CD4-positive, alpha-beta memory T cell (primary cell): ENCODE results near the gene RAB11B. TPM values are rescaled to one million over a fixed set of nuclear protein-coding genes. Genes with fewer than 3 reads are reported as not detected.

ENCODE experiments used
- CTCF ChIA-PET: fragments of 350-600 bp; sonication (Branson Sonifier 250); formaldehyde crosslinking; loops from one replicate; lab custom pipeline; 2021; ENCODE audit warnings: inconsistent platforms; ENCODE audit not compliant: partially characterized antibody; lab: Charles Lee
- POLR2A ChIA-PET: fragments of 350-600 bp; sonication (Branson Sonifier 250); formaldehyde crosslinking; loops from one replicate; lab custom pipeline; 2021; ENCODE audit not compliant: partially characterized antibody; lab: Charles Lee
- DNase-seq, 5 donors: peaks; one replicate each; pipeline versions ENCODE4 v3.0.0 to v3.0.0-alpha.2; 2020 to 2022; ENCODE audit warnings: mixed read lengths in 1 of 5
- H3K27ac ChIP-seq: one replicate; pipeline ENCODE4 v1.7.0; 2013; ENCODE audit warnings: low read depth, low read length
- H3K27me3 ChIP-seq: 2 replicates; pipeline ENCODE4 v1.7.0; 2013; ENCODE audit warnings: mild to moderate bottlenecking, low read length, moderate library complexity; ENCODE audit not compliant: insufficient read depth
- H3K36me3 ChIP-seq: 2 replicates; pipeline ENCODE4 v1.7.0; 2013; ENCODE audit warnings: mild to moderate bottlenecking, low read length, moderate library complexity; ENCODE audit not compliant: insufficient read depth
- H3K4me1 ChIP-seq: 2 replicates; pipeline ENCODE4 v1.7.0; 2013; ENCODE audit warnings: mild to moderate bottlenecking, low read length, moderate library complexity; ENCODE audit not compliant: insufficient read depth
- H3K4me3 ChIP-seq, 2 donors: one replicate each; pipeline ENCODE4 v1.7.0; 2013; ENCODE audit warnings: low read length in 2 of 2, mild to moderate bottlenecking in 1 of 2
- H3K9me3 ChIP-seq, 2 donors: one replicate each; pipeline ENCODE4 v1.7.0; 2013; ENCODE audit warnings: low read length in 2 of 2, control low read depth in 1 of 2; ENCODE audit not compliant: control insufficient read depth in 1 of 2
- H3K27ac Mint-ChIP-seq, 7 donors: one replicate each; pipeline ENCODE4 v1.8.0; 2020 to 2021; ENCODE audit warnings: mixed read lengths in 7 of 7, mild to moderate bottlenecking in 6 of 7, inconsistent platforms in 3 of 7, moderate library complexity in 3 of 7
- H3K27me3 Mint-ChIP-seq, 2 donors: one replicate each; pipeline ENCODE4 v1.8.0; 2020 to 2021; ENCODE audit warnings: mixed read lengths in 2 of 2
- H3K36me3 Mint-ChIP-seq, 2 donors: one replicate each; pipeline ENCODE4 v1.8.0; 2020 to 2021; ENCODE audit warnings: mixed read lengths in 2 of 2, inconsistent platforms in 1 of 2, mild to moderate bottlenecking in 1 of 2
- H3K4me1 Mint-ChIP-seq, 4 donors: one replicate each; pipeline ENCODE4 v1.8.0; 2020 to 2021; ENCODE audit warnings: mixed read lengths in 4 of 4, mild to moderate bottlenecking in 1 of 4
- H3K4me3 Mint-ChIP-seq, 8 donors: one replicate each; pipeline ENCODE4 v1.8.0; 2020 to 2021; ENCODE audit warnings: mixed read lengths in 8 of 8, mild to moderate bottlenecking in 7 of 8, moderate library complexity in 6 of 8, inconsistent platforms in 3 of 8
- H3K9me3 Mint-ChIP-seq, 8 donors: one replicate each; pipeline ENCODE4 v1.8.0; 2020 to 2021; ENCODE audit warnings: mixed read lengths in 8 of 8, mild to moderate bottlenecking in 5 of 8, inconsistent platforms in 3 of 8, moderate library complexity in 1 of 8
- intact Hi-C: fragments of 100-400 bp; cut with micrococcal nuclease; formaldehyde crosslinking; loops from one replicate; pipeline ENCODE4 v1.15.1; 2023
- polyA plus RNA-seq, 2 donors: library from polyadenylated mRNA; unstranded; fragments of 300-500 nt; fragmentation: Illumina TruSeq; gene quantifications; one replicate each; pipeline ENCODE4 v1.2.3, GENCODE V29; 2021
- total RNA-seq, 2 experiments: library from RNA; stranded (reverse); gene quantifications; one replicate each; pipeline ENCODE4 v1.2.3, GENCODE V29; 2021

RAB11B gene
- total and polyA plus RNA-seq, 4 experiments from 2014 or later, result 40.2 to 109 (median 96.9) TPM

DNA sequence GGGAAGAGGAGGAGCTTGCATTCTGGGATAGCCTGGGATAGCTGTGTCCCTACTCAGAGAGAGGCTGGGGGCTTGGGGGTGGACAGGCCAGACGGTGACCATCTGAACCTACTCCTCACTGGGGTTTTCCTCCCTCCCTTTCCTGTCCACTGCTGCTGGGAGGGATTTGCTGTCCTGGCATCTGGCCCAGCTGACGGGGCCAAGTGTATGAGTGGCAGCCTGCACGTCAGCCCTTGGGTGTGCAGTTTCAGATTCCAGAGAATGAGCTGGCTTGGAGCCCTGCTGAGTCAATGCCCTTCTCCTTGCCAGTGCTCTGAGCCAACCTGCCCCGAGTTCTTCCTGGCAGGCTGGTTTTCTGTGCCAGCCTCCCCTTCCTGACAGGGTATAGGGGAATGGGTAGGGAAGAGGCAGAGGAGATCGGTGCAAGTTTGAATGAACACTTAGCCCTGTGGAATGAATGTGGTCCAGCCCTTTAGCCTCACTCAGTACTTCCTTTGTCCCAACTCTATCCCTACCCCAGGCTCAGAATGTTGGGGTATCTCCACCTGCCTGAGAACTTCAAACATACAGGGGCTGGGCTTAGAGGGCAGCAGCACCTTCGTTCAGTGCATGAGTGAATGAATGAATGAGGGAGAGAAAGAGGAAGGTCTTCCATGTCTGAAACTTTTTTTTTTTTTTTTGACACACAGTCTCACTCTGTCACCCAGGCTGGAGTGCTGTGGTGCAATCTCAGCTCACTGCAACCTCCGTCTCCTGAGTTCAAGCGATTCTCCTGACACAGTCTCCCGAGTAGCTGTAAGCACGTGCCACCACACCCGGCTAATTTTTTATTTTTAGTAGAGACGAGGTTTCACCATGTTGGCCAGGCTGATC lies 28.0 kb upstream of the RAB11B start:
- H3K27me3 Mint-ChIP-seq, result peaks cover 24 to 32% of the 10 kb centered on the region in 2 donors
- Histone ChIP-seq H3K27me3 (no peaks in the 10 kb centered on the region), H3K9me3 (no peaks in the 10 kb centered on the region), H3K27ac (no peak overlapping the region), H3K36me3 (no peaks in the 10 kb centered on the region), H3K4me1 (peaks cover 17% of the 10 kb centered on the region), H3K4me3 (no peak overlapping the region)
- intact Hi-C loops, result no loop called here
- H3K36me3 Mint-ChIP-seq, result no peaks in the 10 kb centered on the region
- H3K9me3 Mint-ChIP-seq, result no peaks in the 10 kb centered on the region
- POLR2A ChIA-PET, result interaction anchor here (1.6 kb wide), 1 partner anchor 28 kb away, joined by 4 read pairs; the partner anchor contains the start of gene RAB11B
- CTCF ChIA-PET, result interaction anchor here (2.2 kb wide), 1 partner anchor 8 kb away, joined by 17 read pairs; no protein-coding TSS in a partner anchor
- DNase-seq, result no peak
- peaks cover 3 to 22% (median 9%) of the 10 kb centered on the region in 4 donors for H3K4me1 Mint-ChIP-seq
- H3K27ac Mint-ChIP-seq, result no peak overlapping the region
- H3K4me3 Mint-ChIP-seq, result peak overlapping the region in 1 of 8 donors; percentile 20

GRCh38 chr19:8363803-8364771 lies 26.1 kb upstream of the RAB11B start, which contains the start of gene ANGPTL4:
ANGPTL4 (plus strand) TSS chr19:8364155; CDS start chr19:8364322, 167 bp downstream.
- H3K27ac Mint-ChIP-seq, result peak within 1 kb of the TSS in 3 of 7 donors; percentile 71 to 84 (median 81)
- H3K36me3 Mint-ChIP-seq, result no peaks in the 10 kb centered on the region
- peak within 1 kb of the TSS; percentile 72 to 91 (median 85) for H3K4me3 Mint-ChIP-seq
- DNase-seq, result peak; percentile 17 to 61 (median 30)
- Histone ChIP-seq H3K4me1 (peaks cover 17% of the 10 kb centered on the region), H3K27me3 (no peaks in the 10 kb centered on the region), H3K36me3 (no peaks in the 10 kb centered on the region), H3K4me3 (peak within 1 kb of the TSS in 1 of 2 donors; percentile 14), H3K9me3 (no peaks in the 10 kb centered on the region), H3K27ac (no peak within 1 kb of the TSS)
- peaks cover 3 to 22% (median 10%) of the 10 kb centered on the region in 4 donors for H3K4me1 Mint-ChIP-seq
- POLR2A ChIA-PET, result interaction anchor here (1.6 kb wide), 1 partner anchor 26 kb away, joined by 4 read pairs; the partner anchor contains the start of gene RAB11B
- H3K27me3 Mint-ChIP-seq, result peaks cover 28 to 36% of the 10 kb centered on the region in 2 donors
- H3K9me3 Mint-ChIP-seq, result no peaks in the 10 kb centered on the region
- CTCF ChIA-PET, result interaction anchor here (2.2 kb wide), 1 partner anchor 10 kb away, joined by 17 read pairs; no protein-coding TSS in a partner anchor
- intact Hi-C loops, result no loop called here

DNA sequence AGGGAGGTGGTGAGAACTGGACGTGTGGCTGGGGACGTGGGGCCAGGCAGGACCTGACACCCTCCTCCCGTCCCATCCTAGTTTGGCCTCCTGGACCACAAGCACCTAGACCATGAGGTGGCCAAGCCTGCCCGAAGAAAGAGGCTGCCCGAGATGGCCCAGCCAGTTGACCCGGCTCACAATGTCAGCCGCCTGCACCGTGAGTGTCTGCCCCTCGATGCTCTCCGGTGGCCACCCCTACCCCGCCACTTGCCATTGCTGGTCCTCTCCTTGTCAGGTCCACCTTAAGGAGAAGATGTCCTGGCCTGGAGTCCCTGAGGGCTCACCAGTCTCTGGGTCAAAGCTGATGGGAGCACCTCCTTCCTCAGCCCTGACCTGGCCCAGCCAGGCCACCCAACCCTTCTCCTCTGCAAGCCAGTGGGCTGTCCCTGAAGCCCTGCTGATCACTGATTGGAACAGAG lies 24.0 kb upstream of the RAB11B start:
- CTCF ChIA-PET, result interaction anchor here (1.5 kb wide), 1 partner anchor 11 kb away, joined by 4 read pairs; no protein-coding TSS in a partner anchor
- Mint-ChIP-seq H3K4me3 (peak overlapping the region in 1 of 8 donors; percentile 20), H3K36me3 (no peaks in the 10 kb centered on the region), H3K27me3 (peaks cover 28 to 33% of the 10 kb centered on the region in 2 donors), H3K27ac (no peak overlapping the region), H3K4me1 (peaks cover 3 to 22% (median 10%) of the 10 kb centered on the region in 4 donors), H3K9me3 (no peaks in the 10 kb centered on the region)
- Histone ChIP-seq H3K36me3 (no peaks in the 10 kb centered on the region), H3K4me1 (peaks cover 17% of the 10 kb centered on the region), H3K27me3 (no peaks in the 10 kb centered on the region), H3K9me3 (no peaks in the 10 kb centered on the region), H3K27ac (no peak overlapping the region), H3K4me3 (no peak overlapping the region)
- POLR2A ChIA-PET, result no interaction called here
- no peak for DNase-seq
- intact Hi-C loops, result no loop called here

DNA sequence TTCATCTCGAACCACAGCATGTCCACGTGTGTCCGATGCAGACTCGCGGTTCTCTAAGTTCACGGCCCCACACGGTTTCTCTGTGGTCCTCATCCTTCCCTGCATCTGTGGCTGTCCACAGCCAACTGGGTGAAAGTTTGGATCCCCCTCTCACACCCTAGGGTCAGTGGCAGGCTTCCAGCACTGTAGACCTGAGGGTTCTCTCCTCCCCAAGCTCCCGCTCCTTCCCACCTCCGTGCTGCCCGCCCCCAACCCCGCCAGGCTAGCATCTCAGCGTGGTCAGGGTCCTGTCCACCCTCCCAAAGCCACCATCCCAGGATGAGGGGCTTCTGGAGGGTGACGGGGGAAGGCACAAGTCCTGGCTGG lies 23.2 kb upstream of the RAB11B start:
- intact Hi-C loops, result no loop called here
- H3K4me3 Mint-ChIP-seq, result no peak overlapping the region
- Histone ChIP-seq H3K4me1 (peaks cover 17% of the 10 kb centered on the region), H3K4me3 (no peak overlapping the region), H3K9me3 (no peaks in the 10 kb centered on the region), H3K36me3 (no peaks in the 10 kb centered on the region), H3K27me3 (no peaks in the 10 kb centered on the region), H3K27ac (no peak overlapping the region)
- no peaks in the 10 kb centered on the region for H3K9me3 Mint-ChIP-seq
- no peak for DNase-seq
- H3K36me3 Mint-ChIP-seq, result no peaks in the 10 kb centered on the region
- H3K27me3 Mint-ChIP-seq, result peaks cover 27 to 30% of the 10 kb centered on the region in 2 donors
- ChIA-PET POLR2A (no interaction called here), CTCF (no interaction called here)
- no peak overlapping the region for H3K27ac Mint-ChIP-seq
- H3K4me1 Mint-ChIP-seq, result peaks cover 3 to 18% (median 10%) of the 10 kb centered on the region in 4 donors

GRCh38 chr19:8367327-8368001 lies 22.7 kb upstream of the RAB11B start:
- H3K4me1 ChIP-seq, result peaks cover 17% of the 10 kb centered on the region
- no peak overlapping the region for H3K4me3 Mint-ChIP-seq
- ChIA-PET POLR2A (no interaction called here), CTCF (interaction anchor here (0.8 to 1.2 kb wide), 2 partner anchors 14 to 100 kb away, joined by 5 to 6 read pairs; no protein-coding TSS in a partner anchor)
- H3K9me3 Mint-ChIP-seq, result no peaks in the 10 kb centered on the region
- H3K36me3 ChIP-seq, result no peaks in the 10 kb centered on the region
- H3K9me3 ChIP-seq, result no peaks in the 10 kb centered on the region
- H3K4me1 Mint-ChIP-seq, result peaks cover 3 to 15% (median 10%) of the 10 kb centered on the region in 4 donors
- DNase-seq, result no peak
- peaks cover 25 to 27% of the 10 kb centered on the region in 2 donors for H3K27me3 Mint-ChIP-seq
- intact Hi-C loops, result no loop called here
- H3K27ac ChIP-seq, result no peak overlapping the region
- no peak overlapping the region for H3K27ac Mint-ChIP-seq
- H3K27me3 ChIP-seq, result no peaks in the 10 kb centered on the region
- H3K36me3 Mint-ChIP-seq, result no peaks in the 10 kb centered on the region
- no peak overlapping the region for H3K4me3 ChIP-seq

DNA sequence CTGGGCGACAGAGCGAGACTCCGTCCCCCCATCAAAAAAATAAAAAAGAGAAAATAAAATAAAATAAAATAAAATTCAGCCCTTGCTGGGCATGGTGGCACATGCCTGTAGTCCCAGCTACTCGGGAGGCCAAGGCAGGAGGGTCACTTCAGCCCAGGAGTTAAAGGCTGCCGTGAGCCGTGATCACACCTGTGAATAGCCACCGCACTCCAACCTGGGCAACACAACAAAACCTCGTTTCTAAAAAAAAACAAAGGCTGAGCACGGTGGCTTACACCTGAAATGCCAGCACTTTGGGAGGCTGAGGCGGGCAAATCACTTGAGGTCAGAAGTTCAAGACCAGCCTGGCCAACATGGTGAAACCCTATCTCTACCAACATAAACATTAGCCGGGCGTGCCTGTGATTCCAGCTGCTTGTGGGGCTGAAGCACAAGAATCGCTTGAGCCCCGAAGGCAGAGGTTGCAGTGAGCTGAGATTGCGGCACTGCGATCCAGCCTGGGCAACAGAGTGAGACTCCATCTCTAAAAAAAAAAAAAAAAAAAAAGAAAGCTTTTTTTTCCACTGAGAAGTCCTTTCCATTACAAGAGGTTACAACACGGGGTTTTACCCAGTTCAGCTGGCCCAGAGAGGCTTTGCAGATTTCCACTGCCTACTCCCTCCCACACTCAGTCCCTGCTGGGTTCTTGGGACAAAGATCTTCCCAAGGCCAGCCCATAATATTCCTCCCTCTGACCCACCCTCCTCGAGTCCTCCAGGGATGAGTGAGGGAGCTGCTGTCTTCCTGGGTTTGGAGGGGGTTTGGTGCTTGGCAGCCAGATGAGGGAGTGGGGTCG lies 19.8 kb upstream of the RAB11B start:
- Mint-ChIP-seq H3K4me1 (peaks cover 0 to 3% (median 0%) of the 10 kb centered on the region in 4 donors), H3K27me3 (peaks cover 17 to 19% of the 10 kb centered on the region in 2 donors), H3K36me3 (no peaks in the 10 kb centered on the region), H3K27ac (no peak overlapping the region), H3K4me3 (no peak overlapping the region), H3K9me3 (no peaks in the 10 kb centered on the region)
- no peaks in the 10 kb centered on the region for H3K4me1 ChIP-seq
- no peaks in the 10 kb centered on the region for H3K36me3 ChIP-seq
- ChIA-PET POLR2A (interaction anchor here (0.6 kb wide), 1 partner anchor 656 kb away, joined by 3 read pairs; no protein-coding TSS in a partner anchor), CTCF (interaction anchor here (2.2 kb wide), 1 partner anchor 16 kb away, joined by 12 read pairs; no protein-coding TSS in a partner anchor)
- no peak overlapping the region for H3K4me3 ChIP-seq
- no peaks in the 10 kb centered on the region for H3K27me3 ChIP-seq
- H3K27ac ChIP-seq, result no peak overlapping the region
- no peak for DNase-seq
- intact Hi-C loops, result no loop called here
- no peaks in the 10 kb centered on the region for H3K9me3 ChIP-seq
